Fibroblast of lung (primary cell): ENCODE data around the gene ACOT7. TPM values are rescaled to one million over a fixed set of nuclear protein-coding genes. Genes with fewer than 3 reads are reported as not detected.

Experiments
- DNase-seq, 2 donors: peaks; one replicate each; pipeline versions ENCODE4 v3.0.0 to v3.0.0-alpha.2; 2010; ENCODE audit warnings: low read depth in 2 of 2
- H2AFZ ChIP-seq: 2 replicates; pipeline ENCODE4 v1.5.1; 2012; ENCODE audit warnings: low read length, control low read depth, inconsistent platforms
- H3K27ac ChIP-seq: 2 replicates; pipeline ENCODE4 v1.5.1; 2011; ENCODE audit warnings: low read length, control low read depth; ENCODE audit not compliant: insufficient read depth
- H3K27me3 ChIP-seq: 2 replicates; pipeline ENCODE4 v1.5.1; 2011; ENCODE audit warnings: mild to moderate bottlenecking, low read length; ENCODE audit not compliant: control insufficient read depth, insufficient read depth
- H3K36me3 ChIP-seq: 2 replicates; pipeline ENCODE4 v1.5.1; 2011; ENCODE audit warnings: low read length; ENCODE audit not compliant: control insufficient read depth, insufficient read depth
- H3K4me1 ChIP-seq: 2 replicates; pipeline ENCODE4 v1.5.1; 2011; ENCODE audit warnings: low read length; ENCODE audit not compliant: control insufficient read depth, insufficient read depth; ENCODE audit errors: extremely low read depth
- H3K4me2 ChIP-seq: 2 replicates; pipeline ENCODE4 v1.5.1; 2011; ENCODE audit warnings: low read length, control low read depth; ENCODE audit not compliant: insufficient read depth; ENCODE audit errors: extremely low read depth
- H3K4me3 ChIP-seq, 4 experiments: fragments of 200-600 bp in 1 of 4; sonication (generic) in 1 of 4; replicated peaks in 1 of 4; 2 replicates each; pipeline ENCODE4 v1.5.1; 2011 to 2016; ENCODE audit warnings: low read length in 4 of 4, low read depth in 3 of 4, mild to moderate bottlenecking in 3 of 4, control low read depth in 2 of 4, inconsistent platforms in 1 of 4, mixed read lengths in 1 of 4; ENCODE audit not compliant: insufficient read depth in 1 of 4; ENCODE audit errors: control extremely low read depth in 1 of 4
- H3K79me2 ChIP-seq: 2 replicates; pipeline ENCODE4 v1.5.1; 2012; ENCODE audit warnings: mild to moderate bottlenecking, low read length, inconsistent platforms; ENCODE audit not compliant: control insufficient read depth, insufficient read depth
- H3K9ac ChIP-seq: 2 replicates; pipeline ENCODE4 v1.5.1; 2011; ENCODE audit warnings: mild to moderate bottlenecking, low read length, control low read depth; ENCODE audit not compliant: insufficient read depth
- H3K9me3 ChIP-seq: 2 replicates; pipeline ENCODE4 v1.5.1; 2012; ENCODE audit warnings: low read depth, low read length; ENCODE audit not compliant: control insufficient read depth, insufficient read depth
- H4K20me1 ChIP-seq: 2 replicates; pipeline ENCODE4 v1.5.1; 2011; ENCODE audit warnings: low read length; ENCODE audit not compliant: control insufficient read depth, insufficient read depth; ENCODE audit errors: extremely low read depth
- EZH2 ChIP-seq: IDR thresholded peaks from 2 replicates; pipeline ENCODE4 v1.5.1; 2012; ENCODE audit warnings: low read length, control low read depth, mild to moderate bottlenecking; ENCODE audit errors: missing control alignments
- polyA plus RNA-seq, 2 donors: library from polyadenylated mRNA; depleted of rRNA in 1 of 2; stranded (reverse) in 1 of 2; unstranded in 1 of 2; fragments of >200 nt; gene quantifications; 2 replicates each; pipeline ENCODE4 v1.2.1, GENCODE V29; 2011 to 2012; ENCODE audit warnings: missing spikeins in 1 of 2
- total RNA-seq: library from RNA; depleted of rRNA; stranded (reverse); fragments of >200 nt; gene quantifications from 2 replicates; pipeline ENCODE4 v1.2.1, GENCODE V29; 2014
- TF ChIP-seq, protein P1 (sequence below), 2 donors: IDR thresholded peaks in 1 of 2; conservative IDR thresholded peaks in 1 of 2; 1 replicate in 1 of 2; 2 replicates in 1 of 2; pipeline ENCODE4 v1.5.1; 2011 to 2012; ENCODE audit warnings: low read length in 2 of 2, control low read depth in 1 of 2, inconsistent platforms in 1 of 2, low read depth in 1 of 2, mild to moderate bottlenecking in 1 of 2

Gene ACOT7
- total and polyA plus RNA-seq, 2 donors (not counting 1 experiment from before 2014, with no cell fraction given) = 50.7 to 58.0 TPM

DNA sequence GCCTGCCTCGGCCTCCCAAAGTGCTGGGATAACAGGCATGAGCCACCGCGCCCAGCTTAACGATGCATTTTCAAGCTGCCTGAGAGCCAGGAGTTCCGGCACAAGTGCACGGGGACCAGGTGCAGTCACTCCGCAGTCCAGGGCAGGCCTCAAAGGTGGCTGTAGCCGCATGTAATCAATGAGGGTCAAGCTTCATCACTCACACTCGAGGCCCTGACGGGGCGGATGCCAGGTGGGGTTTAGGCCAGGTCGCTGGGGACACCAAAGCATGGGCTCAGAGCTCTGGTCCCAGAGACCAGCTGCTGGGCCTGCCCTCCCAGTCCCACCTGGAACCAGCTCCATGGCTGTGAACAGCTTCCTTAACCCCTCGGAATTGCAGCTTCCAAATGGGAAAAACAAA lies 106.5 kb downstream of the ACOT7 start:
- Histone ChIP-seq H2AFZ (no peak overlapping the region), H3K4me3 (no peak overlapping the region), H3K9me3 (no peaks in the 10 kb centered on the region), H4K20me1 (no peaks in the 10 kb centered on the region), H3K27me3 (no peaks in the 10 kb centered on the region), H3K4me1 (no peaks in the 10 kb centered on the region), H3K4me2 (no peak overlapping the region), H3K9ac (no peak overlapping the region), H3K79me2 (no peaks in the 10 kb centered on the region), H3K36me3 (no peaks in the 10 kb centered on the region), H3K27ac (no peak overlapping the region)
- no peak for DNase-seq
- TF ChIP-seq EZH2 = no peak
- TF ChIP-seq, protein P1, sequence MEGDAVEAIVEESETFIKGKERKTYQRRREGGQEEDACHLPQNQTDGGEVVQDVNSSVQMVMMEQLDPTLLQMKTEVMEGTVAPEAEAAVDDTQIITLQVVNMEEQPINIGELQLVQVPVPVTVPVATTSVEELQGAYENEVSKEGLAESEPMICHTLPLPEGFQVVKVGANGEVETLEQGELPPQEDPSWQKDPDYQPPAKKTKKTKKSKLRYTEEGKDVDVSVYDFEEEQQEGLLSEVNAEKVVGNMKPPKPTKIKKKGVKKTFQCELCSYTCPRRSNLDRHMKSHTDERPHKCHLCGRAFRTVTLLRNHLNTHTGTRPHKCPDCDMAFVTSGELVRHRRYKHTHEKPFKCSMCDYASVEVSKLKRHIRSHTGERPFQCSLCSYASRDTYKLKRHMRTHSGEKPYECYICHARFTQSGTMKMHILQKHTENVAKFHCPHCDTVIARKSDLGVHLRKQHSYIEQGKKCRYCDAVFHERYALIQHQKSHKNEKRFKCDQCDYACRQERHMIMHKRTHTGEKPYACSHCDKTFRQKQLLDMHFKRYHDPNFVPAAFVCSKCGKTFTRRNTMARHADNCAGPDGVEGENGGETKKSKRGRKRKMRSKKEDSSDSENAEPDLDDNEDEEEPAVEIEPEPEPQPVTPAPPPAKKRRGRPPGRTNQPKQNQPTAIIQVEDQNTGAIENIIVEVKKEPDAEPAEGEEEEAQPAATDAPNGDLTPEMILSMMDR (conservative IDR thresholded peaks at IDR 0.05 in 1 of 2, IDR thresholded peaks at IDR 0.05 in 1 of 2; ENCODE audit: low read depth in 1 of 2, low read length in 2 of 2) = no peak

DNA sequence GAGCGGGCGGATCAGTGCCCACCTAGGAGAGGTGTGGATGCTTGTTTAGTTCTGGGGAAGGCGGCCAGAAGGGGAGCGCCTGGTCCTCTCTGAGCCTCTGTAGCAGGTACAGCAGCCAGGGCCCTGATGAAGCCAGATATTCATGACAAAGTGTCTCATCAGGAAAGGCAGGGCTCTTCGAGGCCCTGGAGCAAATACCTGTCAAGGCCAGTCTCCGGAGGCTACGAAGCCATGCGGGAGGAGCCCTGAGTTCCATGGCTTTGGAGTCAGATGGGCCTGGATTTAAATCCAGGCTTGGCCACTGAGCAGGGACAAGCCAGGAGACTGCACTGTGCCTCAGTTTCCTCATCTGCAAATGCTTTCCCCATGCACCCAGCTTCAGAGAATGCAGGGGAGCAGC lies 107.3 kb downstream of the ACOT7 start:
- no peak for TF ChIP-seq EZH2
- TF ChIP-seq, protein P1 (conservative IDR thresholded peaks at IDR 0.05 in 1 of 2, IDR thresholded peaks at IDR 0.05 in 1 of 2; ENCODE audit: low read depth in 1 of 2, low read length in 2 of 2) = no peak
- DNase-seq = no peak
- Histone ChIP-seq H3K4me3 (no peak overlapping the region), H3K9me3 (no peaks in the 10 kb centered on the region), H3K9ac (no peak overlapping the region), H3K36me3 (no peaks in the 10 kb centered on the region), H2AFZ (no peak overlapping the region), H3K4me1 (no peaks in the 10 kb centered on the region), H3K27ac (no peak overlapping the region), H4K20me1 (no peaks in the 10 kb centered on the region), H3K27me3 (no peaks in the 10 kb centered on the region), H3K79me2 (no peaks in the 10 kb centered on the region), H3K4me2 (no peak overlapping the region)

DNA sequence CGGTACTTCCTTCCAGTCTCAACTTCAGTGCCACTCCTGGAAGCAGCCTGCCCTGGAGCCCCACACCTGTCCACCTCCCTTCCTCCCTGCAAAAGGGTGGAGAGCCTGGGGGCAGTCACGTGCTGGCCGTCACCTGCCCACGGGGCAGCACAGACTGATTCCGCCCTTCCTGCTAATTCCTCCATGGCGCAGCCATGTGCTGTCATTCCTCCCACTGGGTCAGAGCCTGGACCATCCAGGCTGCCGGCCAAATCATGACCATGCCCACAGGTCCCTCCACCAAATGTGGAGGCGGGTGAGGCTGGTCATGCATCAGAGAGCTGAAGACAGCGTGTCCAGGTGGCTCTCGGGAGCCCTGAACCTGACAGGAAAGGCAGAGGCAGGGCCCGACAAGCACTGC lies 108.2 kb downstream of the ACOT7 start:
- Histone ChIP-seq H3K9ac (no peak overlapping the region), H3K4me1 (no peaks in the 10 kb centered on the region), H3K36me3 (peaks cover 1% of the 10 kb centered on the region), H3K27me3 (no peaks in the 10 kb centered on the region), H3K79me2 (no peaks in the 10 kb centered on the region), H3K4me2 (no peak overlapping the region), H3K4me3 (no peak overlapping the region), H2AFZ (no peak overlapping the region), H4K20me1 (no peaks in the 10 kb centered on the region), H3K27ac (no peak overlapping the region), H3K9me3 (no peaks in the 10 kb centered on the region)
- no peak for TF ChIP-seq EZH2
- TF ChIP-seq, protein P1 (conservative IDR thresholded peaks at IDR 0.05 in 1 of 2, IDR thresholded peaks at IDR 0.05 in 1 of 2; ENCODE audit: low read depth in 1 of 2, low read length in 2 of 2) = no peak
- DNase-seq = no peak
